EL (cell line): ENCODE results near the gene APOL1.
"Not testable (repeated sequence)": the region's sequence is repeated elsewhere in the genome, so short reads cannot be mapped to it uniquely, and the experiment has no call there.

ENCODE experiments used
- DNase-seq: peaks from one replicate; pipeline ENCODE4 v3.0.0-alpha.2; 2016

Gene APOL1

DNA sequence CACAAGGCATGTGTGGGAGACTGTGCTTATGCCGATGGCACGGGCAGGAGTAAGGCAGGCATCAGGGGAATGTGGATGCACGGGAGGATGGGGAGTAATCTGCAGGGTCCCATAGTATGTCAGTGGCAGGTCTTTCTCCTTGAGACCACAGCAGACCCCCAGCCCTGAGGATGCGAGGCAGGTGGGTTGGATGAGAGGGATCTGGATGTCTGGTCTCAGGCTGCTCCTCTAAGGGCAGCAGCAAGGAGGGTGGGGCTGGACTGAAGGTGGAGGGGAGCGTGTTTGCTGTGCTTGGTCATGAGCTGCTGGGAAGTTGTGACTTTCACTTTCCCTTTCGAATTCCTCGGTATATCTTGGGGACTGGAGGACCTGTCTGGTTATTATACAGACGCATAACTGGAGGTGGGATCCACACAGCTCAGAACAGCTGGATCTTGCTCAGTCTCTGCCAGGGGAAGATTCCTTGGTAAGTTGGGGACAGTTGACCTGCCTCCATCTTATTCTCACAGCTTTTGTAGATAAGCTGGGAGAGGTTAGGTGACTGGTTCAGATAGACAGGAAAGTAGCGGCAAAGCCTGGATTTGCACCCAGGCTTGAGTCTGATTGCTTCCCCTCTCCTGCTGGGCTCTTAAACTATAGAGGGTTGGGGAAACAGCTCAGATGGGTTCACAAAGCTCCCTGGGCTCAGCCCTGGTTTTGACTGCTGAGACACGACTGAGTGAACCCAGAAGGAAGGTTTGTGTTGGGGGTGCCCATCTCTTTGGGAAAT, at the start of gene APOL1:
APOL1 (plus strand) TSS at position 380 of the 769 bp plus-strand sequence. CDS start 1,823 bp downstream, outside the sequence.
- peak; percentile 46 for DNase-seq

GRCh38 chr22:36203441-36203840, 49.5 kb upstream of the APOL1 start:
- not testable (repeated sequence) for DNase-seq

GRCh38 chr22:36204001-36204631, 48.8 kb upstream of the APOL1 start:
- no peak for DNase-seq

GRCh38 chr22:36204632-36205015, 48.3 kb upstream of the APOL1 start:
- DNase-seq = no peak

- not testable (repeated sequence) for DNase-seq
Observed at GRCh38 chr22:36205573-36205972, 47.4 kb upstream of the APOL1 start.

- no peak for DNase-seq
Observed at GRCh38 chr22:36206255-36206654, 46.7 kb upstream of the APOL1 start.

DNA sequence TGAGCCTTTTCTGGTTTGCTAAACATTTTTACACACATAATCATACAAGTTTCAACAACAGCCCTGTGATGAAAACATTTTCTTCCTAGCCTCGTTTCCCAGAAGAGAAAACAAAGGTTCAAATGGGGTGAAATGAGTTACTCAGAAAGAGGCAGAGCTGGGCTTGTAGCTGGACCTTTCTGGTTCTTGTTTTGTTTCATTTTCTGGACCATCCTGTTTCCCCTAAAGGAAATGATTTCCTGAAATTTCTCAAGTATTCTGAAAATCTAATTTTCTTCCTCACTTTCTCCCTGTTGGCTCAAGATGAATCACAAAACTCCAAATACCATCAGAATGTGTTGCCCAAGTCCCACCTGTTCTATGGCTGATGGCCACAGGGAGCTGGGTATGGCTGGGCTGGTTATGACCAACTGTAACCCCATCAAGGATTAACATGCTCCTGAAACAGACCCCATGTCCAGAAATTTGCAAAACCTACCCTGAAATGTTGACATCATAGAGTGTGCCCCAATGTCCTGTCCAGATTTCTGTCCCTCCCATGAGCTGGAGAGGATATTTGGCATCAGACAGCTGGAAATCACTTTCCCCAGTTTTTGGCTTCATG, 44.7 kb upstream of the APOL1 start:
- no peak for DNase-seq

DNA sequence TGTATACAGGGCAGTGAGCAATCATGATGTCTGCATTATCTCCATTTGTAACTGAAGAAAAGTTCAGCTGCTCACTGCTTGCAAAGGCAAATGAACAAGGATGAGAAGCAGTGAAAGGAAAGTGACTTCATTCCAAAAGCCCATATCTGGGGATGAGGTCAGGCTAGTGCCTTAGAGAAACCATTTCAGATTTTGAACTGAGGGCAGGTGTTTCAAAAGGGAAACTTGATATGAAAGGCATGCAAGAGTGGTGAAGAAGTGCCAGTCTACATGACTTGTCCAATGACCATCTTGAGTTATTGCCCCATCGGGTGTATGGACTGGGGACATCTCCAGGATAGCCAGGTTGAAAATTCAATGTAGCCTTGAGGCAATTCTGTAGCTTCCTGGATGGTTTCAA, 44.0 kb upstream of the APOL1 start:
- no peak for DNase-seq

DNA sequence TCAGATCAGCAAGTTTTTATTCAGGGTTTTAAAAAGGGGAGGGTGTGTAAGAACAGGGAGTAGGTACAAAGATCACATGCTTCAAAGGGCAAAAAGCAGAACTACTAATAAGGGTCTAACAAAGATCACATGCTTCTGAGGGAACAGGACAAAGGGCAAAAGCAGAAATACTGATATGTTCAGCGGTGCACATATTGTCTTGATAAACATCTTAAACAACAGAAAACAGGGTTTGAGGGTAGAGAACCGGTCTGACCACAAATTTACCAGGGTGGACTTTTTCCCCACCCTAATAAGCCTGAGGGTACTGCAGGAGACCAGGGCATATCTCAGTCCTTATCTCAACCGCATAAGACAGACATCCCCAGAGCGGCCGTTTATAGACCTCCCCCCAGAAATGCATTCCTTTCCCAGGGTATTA, 43.4 kb upstream of the APOL1 start:
- DNase-seq = not testable (repeated sequence)

DNA sequence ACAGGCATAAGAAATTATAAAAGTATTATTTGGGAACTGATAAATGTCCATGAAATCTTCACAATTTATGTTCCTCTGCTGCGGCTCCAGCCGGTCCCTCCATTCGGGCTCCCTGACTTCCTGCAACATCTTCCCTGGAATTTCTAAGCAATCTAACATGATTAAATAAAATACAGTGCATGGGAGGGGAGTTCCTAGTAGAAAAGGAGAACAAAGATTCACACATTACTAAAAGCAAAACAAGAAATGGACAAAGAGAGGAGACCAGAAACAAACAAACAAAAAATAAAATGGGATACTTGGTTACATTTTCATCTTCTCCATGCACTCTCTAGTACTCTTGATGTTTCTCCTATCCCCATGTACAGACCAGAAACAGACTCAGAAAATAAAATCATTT, 42.7 kb upstream of the APOL1 start:
- DNase-seq = no peak

DNA sequence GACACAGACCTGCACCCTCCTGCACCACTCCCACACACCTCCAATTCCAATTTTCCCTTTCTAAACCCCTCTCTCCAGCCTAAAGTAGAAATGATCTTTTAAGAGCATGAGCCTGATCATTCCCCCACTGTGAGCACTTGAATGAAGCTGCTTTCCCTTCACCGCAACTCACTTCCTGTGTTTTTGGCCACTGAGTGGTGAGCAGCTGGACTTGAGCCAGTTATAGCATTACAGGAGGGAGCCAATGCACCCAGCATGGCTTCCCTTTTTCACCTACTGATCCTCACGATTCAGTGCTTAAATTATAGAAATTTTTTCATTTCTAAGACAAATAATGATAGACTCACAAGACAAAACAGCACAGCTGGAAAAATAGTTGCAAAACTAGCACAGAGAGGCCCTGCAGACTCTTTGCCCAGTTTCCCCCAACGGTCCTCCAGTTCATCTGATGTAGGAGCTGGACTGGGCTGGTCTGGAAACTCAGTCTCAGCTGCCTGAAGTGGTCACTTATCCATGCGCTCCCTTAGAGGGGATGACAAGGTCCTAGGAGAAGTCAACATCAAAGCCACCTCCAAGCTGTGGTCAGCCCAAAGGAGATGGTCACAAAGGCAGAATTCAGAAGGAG, 41.6 kb upstream of the APOL1 start:
- DNase-seq = peak; percentile 41

DNA sequence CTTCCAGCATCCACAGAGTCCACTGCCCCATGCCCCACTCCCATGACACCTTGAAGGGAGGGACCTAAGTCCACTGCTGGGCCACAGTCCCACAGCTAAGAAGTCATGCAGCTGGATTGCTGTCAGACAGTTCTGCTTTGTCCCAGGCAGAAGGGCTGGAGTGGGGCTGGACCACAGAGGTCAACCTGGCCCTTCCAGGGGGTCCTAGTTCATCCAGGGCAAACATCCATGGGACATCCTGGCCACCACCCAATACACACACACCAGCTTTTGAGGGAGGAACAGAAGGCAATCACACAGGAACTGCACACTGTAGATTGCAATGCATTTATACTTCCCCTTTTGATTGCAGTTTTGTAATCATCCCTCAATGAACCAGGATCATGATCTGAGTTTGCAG, 40.0 kb upstream of the APOL1 start:
- DNase-seq = no peak

DNA sequence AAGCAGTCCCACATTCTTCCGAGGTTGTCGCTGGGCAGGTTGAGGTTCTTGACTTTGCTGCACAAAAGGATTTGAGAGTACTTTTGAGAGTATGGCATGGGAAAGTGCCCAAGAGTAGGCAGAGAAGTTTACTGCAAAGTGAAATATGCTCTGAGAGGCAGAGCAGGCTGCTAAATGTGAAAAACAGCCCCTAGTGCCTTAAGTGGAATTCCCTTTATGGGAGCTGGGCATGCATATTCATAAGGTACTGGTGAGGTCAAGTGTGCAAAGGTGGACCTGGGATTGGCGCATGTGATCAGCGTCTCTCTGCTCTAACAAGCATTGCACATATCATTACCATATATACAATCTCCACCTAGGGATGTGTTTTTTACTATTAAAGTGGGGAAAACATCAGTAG, 39.3 kb upstream of the APOL1 start:
- DNase-seq = no peak

DNA sequence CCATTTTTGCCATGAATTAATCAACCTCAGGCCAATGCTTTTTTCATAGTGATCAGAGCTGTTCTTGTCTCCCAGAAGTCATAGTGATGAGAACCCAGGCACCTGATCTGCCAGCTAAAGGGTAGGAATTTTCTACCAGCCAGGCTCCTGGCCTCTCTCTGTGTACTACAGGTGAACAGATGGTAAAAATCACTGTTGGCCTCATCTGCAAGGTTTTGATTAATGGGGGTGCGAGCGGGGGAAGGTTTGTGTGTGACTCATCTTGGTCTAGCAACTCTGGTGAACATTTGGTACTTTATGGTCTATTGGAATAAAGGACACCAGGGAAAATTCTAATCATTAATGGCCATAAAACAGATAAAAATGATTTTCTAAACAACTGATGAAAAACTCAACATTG, 37.0 kb upstream of the APOL1 start:
- DNase-seq = no peak

DNA sequence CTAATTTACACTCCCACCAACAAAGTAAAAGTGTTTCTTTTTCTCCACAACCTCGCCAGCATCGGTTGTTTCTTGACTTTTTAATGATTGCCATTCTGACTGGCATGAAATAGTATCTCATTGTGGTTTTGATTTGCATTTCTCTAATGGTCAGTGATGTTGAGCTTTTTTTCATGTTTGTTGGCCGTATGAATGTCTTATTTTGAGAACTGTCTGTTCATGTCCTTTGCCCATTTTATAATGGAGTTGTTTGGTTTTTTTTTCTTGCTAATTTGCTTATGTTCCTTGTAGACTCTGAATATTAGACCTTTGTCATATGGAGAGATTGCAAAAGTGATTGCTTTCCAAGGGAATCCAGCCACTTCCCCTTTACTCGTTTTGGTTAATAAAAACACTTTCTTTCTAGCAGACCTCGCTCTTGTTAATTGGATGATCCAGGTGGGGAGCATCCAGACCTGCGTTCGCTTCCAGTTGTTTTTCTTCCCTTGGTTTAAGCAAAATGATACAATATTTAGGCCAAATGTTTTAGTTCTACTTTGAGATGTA, 34.2 kb upstream of the APOL1 start:
- no peak for DNase-seq

GRCh38 chr22:36220451-36220921, 32.4 kb upstream of the APOL1 start:
- DNase-seq = no peak

DNA sequence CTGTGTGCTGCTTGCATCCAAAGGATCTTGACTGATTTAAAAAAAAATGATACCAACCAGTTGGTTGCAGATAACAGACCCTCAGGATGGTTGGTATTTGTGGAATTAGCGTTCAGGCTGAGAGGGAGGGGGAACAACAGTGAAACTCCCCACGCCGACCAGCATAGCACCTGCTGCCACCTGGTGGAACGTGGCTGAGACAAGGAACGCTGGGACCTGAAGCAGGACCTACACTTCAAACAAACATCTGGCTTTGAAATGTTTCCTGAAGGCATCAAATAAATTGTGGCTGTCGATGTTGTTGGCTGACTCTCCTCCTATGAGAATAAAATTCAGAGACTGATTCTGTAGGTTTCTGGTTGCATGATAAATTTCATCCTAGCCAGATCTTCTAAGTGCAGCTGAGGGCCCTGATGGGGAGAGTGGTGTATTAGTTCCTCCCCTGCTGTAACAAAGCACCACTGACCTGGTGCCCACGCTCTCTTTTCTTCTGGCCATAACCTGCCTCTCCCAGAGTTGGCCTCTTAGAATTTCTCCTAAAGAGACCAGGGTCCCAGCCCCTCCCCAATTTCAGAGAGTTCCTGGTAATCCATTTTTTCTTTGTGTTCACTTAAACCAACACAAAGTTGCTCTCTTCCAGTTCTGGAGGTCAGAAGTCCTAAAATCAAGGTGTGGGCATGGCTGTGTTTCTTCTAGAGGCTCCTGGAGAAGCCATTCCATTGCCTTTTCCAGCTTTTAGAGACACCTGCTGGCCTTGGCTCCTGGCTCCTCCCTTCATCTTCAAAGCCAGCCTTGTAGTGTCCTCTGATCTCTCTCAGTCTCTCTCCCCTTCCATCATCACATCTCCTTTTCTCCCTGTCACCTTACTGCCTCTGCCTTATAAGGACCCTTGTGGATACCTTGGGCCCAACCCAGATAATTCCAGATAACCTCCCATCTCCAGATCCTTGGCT, 30.9 kb upstream of the APOL1 start:
- no peak for DNase-seq

GRCh38 chr22:36222887-36223450, 30.0 kb upstream of the APOL1 start:
- DNase-seq = no peak

DNA sequence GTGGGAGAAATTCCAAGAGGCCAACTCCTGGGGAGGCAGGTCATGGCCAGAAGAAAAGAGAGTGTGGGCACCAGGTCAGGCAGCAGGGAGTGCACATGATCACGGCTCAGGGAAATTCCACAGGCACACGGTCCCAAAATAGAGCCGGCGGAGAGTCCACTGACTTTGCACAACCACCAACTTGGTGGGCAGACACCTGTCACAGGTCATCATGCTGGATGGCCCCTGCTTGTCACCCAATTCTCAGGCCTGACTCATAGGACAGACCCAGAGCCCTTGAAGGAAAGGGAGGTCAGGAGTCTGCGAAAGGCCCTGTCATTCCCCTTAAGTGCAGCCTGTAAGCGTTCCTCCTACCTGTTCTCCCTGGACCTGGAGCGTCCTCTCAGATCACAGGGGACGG, 29.4 kb upstream of the APOL1 start:
- no peak for DNase-seq

GRCh38 chr22:36224245-36224644, 28.7 kb upstream of the APOL1 start:
- no peak for DNase-seq

DNA sequence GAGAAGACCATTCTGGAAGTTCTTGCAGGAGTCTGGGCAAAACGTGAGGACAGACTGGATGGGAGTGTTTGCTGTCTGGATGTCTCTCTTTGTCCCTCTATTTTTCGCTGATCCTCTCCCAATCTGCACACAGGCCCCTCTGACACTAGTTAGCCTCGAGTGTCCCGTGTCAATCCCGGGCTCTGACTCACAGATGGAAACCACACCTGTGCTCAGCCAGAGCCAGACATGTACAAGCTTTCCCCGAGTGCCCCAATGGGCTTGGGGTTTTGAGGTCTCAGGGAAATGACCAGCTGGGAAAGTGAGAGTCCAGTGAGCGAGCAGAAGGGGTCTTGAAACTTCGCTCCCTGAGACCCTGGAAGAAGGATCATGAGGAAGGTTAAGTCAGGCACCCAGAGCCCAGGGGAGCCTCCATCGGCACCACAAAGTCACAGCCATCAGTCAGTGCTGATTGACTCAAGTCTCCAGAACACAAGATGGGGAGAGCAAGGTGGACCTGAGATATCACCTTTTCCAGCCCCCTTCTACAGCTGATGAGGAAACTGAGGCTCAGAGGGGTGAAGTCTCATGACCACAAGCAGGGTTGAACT, 27.5 kb upstream of the APOL1 start:
- DNase-seq = no peak
